GM18508 (cell line): ENCODE results near the gene RPIA.

Experiments
- ATAC-seq: cut with Tn5 transposase; IDR thresholded peaks from one replicate; pipeline ENCODE4 v1.9.1; 2021; ENCODE audit warnings: moderate number of reproducible peaks; ENCODE audit not compliant: insufficient read depth, unreplicated experiment

Gene RPIA

DNA sequence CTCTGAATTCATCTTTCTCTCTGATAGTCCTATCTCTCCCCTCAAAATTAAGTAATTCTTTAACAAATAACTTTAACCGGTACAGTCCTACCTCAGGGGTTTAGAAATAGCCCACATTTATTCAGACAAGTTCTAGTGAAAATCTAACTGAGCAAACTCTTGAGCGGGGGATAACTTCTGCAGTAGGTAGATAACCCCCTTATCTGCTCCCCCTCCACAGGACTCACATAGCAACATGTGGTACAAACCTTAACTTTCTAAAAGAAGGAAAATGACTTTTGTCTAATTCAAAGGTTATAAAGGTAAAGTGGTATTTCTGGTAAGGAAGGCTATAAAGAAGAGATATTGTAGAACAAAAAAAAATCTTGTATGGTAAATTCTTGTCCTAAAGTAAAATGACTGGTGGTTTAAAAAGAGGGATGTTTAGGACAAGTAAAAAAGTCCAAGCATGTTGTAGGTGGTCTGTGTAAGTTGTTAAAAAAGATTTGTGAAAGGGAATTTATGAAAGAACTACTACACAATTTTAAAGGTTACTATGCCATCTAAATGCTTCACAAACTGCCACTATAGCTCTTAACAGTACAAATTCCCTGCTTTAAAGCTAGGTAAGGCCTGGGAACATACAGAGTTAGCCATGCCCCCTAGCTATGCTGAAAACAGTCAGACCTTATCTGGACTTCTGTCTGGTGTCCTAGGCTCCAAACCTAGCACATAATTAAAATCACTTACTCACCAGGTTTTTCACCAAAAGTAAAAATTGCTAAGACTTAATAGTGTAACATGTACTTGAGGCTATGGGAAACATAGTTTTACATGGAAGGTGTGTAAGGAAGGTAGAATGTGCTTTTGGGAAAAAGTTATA is 8.1 kb upstream of the RPIA start:
- no peak for ATAC-seq

DNA sequence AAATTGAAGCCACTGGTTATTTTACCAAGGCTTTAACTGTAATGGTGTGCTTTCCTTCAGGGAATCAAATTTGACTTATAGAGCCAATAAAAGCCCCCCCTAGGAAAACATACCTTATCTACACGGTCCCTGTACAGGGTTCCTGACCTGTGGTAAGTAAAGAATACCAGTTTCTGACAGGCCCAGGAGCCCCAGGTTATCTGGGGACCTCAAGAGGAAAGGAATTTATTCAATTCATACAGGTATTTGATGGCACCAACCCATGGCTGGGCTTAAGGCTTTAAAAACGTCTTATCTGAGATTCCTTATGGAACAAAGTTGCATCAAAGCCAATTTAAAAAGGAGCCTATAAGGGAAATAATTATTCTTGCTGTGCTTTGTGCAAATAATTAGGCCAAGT is 7.0 kb upstream of the RPIA start:
- no peak for ATAC-seq

DNA sequence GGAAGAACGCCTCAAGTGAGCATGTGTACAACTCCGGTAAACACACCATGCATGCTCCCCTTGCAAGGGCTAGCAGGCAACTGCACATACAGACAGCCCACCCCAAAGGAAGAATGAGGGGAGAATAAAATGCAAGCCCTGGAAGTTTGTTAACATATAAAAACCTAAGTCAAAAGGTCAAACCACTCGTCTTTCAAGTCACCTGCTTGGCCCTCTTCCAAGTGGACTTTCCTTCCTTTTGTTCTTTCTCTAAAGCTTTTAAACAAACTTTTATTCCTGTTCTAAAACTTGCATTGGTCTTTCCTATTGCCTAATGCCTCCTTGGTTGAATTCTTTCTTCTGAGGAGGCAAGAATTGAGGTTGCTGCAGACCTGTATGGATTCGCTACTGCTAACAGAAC is 5.2 kb upstream of the RPIA start:
- ATAC-seq = no peak

DNA sequence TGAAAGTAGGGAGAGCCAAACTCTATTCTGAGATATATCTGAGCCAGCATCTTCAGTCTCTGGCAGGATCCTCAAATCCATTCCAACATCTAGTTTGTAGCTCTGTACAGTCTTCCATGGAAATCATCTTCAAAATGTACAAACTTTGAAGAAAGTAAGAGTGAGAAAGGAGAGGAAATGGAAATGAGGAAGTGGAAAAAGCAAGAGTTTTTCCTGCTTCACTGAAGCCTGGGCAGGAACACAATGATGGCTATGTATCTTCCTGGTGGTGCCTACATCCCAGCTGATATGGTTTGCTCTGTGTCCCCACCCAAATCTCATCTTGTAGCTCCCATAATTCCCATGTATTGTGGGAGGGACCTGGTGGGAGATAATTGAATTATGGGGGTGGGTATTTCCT is 4.1 kb upstream of the RPIA start:
- ATAC-seq = no peak

- ATAC-seq = no peak
Observed at GRCh38 chr2:88690591-88691338, 708 bp upstream of the RPIA start.

DNA sequence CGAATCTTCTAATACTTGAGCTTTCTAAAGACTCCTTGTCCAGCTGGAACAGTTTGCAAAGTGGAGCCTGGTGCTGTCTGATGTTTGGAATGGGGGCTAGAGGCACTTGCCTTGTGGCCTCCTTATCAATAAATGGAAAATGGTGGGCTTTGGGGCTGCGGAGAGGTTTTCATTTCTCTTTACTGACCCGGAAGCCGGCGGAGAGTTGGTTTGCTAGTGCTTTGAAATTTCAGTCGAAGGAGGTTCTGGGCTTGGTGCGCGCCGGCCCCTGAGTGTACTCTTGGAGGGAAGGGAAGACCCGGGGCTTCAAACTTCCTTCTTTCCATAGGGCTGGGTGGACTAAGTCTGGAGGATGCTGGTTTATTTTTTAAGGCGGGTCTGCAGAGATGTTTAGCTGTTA is 714 bp downstream of the RPIA start:
- no peak for ATAC-seq

DNA sequence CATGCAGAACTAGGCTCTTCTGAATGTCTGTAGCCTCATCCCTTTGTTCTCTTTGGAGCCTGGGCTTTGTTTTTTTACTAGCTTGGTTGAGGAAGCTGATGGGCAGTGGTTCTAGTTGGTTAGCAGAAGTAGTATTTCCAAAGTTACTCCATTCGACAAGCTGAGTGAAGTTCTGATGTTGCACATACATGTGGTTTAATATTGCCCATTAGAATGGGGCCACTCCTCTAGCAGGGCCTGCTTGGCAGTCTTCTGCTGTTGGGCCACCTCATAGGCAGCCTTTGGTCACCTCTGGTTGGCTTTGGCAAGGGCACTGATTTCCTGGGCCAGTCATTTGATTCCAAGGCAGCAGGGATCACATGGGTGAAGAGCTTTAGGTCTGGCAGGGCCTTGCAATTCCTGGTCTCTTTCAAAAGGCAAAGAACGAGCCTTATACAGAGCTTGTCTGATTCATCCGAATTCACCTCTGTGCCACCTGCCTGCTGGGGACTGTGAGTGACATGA is 2.5 kb downstream of the RPIA start:
- ATAC-seq = no peak

DNA sequence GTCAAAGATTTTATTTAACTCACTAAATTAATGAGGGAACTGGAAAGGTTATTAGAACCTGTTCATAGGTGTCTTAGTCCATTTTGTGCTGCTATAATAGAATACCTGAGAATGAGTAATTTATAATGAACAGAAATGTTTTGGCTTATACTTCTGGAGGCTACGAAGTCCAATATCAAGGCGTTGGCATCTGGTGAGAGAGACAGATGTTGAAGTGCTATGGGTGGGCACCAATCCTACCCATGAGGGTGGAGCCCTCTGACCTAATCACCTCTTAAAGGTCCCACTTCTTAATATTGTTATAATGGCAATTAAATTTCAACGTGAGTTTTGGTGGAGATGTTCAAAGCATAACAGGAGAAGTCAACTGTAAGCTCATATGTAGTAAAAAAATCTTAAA is 5.1 kb downstream of the RPIA start:
- ATAC-seq = no peak

DNA sequence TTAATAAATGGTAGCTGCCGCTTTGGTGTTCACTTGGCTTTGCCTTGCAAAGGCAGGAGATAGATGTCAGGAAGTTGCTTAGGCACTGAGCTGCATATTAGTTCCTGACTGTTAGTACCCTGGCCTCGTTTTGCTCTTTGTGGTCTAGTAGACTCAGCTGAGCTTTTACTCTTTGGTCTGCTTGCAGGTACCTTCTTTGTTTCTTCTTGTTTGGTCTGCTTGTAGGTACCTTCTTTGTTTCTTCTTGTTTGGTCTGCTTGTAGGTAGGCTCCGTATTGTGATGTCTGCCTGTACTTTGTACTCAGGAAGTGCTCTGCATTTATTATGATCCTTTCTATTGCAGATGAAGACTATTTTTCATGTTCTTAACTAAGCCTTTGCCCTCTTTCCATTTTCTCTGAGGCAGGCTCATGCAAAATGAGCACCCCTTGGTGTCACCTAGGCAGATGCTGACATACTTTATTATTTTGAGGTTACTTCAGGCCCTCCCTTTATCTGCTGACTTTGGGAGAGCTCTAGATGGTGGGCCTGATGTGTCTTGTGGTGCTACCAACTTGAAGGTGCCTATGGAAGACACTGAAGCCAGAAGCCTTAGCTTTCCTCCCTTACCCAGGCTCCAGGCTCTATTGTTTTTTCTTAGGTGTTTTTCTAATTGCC is 6.0 kb downstream of the RPIA start:
- no peak for ATAC-seq

GRCh38 chr2:88698027-88698413 is 6.5 kb downstream of the RPIA start:
- ATAC-seq = no peak

- no peak for ATAC-seq
Observed at GRCh38 chr2:88698498-88699233, 7.2 kb downstream of the RPIA start.

DNA sequence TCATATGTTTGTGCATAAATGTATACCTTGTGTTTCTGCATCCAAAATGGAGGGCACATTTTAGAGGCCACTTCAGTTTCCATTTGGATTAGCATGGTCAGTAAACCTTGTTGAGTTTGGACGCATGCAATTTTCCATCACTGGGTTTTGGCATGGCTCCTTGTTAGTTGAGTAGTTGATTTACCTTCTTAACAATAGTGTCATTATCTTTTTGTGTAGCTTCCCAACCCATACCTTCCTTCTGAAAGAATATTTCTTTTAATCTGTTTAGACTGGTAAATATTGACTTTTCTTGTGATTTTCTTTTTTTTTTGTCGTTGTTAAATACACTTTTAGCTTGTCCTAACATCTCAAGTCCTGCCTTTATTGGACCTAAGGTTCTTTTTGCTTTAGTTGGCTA is 15.5 kb downstream of the RPIA start:
- ATAC-seq = no peak

- no peak for ATAC-seq
Observed at GRCh38 chr2:88709181-88709631, 17.7 kb downstream of the RPIA start.

- ATAC-seq = no peak
Observed at GRCh38 chr2:88711289-88711688, 19.8 kb downstream of the RPIA start.

- ATAC-seq = no peak
Observed at GRCh38 chr2:88711897-88712296, 20.4 kb downstream of the RPIA start.

DNA sequence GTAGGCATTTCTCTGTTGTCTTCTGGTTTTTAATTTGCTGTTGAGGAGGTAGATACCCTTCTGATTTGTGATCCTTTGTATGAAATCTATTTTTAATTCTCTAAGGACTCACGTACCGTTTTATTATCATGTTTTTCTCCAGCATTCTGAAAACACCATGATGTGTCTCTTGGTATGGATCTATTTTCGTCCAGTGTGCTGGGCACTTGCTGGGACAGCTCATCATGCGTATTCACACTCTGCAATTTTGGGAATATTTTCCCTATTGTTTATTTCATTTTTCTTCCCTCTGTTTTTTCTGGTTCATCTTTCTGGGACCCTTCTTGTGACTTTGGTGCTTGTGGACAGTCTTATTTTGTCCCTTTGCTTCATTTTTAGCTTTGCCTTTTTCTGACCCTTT is 21.9 kb downstream of the RPIA start:
- no peak for ATAC-seq

DNA sequence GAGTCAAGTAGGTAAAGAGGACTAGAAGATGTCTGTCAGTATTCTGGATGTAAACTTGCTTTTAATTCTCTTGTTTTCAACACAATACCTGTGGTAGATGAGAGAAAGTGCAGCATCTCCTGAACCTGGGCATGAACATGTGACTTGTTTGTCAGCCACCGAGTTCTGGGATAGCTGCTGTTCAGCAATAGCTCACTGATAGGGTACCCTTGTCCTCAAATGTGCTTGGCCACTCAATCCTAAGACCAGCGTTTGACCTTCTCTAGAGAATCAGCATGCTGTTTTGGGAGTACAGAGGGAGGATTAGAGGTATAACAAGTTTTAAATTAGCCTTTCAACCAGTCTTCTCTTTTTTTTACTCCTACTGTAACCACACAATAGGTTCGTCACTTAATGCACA is 23.2 kb downstream of the RPIA start:
- ATAC-seq = no peak

- no peak for ATAC-seq
Observed at GRCh38 chr2:88720399-88720798, 28.9 kb downstream of the RPIA start.

DNA sequence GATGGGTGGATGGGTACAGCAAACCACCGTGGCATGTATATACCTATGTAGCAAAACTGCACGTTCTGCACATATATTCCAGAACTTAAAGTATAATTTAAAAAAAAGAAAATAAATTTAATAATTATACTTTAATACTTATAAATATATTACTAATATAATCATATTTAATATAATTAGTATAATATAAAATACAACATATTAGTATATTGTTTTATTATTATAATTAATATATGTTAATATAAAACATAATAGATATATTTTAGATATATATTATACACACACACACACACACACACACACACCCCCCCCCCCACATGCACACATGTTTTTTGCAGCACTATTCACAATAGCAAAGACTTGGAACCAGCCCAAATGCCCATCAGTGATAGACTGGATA is 29.8 kb downstream of the RPIA start:
- ATAC-seq = no peak

DNA sequence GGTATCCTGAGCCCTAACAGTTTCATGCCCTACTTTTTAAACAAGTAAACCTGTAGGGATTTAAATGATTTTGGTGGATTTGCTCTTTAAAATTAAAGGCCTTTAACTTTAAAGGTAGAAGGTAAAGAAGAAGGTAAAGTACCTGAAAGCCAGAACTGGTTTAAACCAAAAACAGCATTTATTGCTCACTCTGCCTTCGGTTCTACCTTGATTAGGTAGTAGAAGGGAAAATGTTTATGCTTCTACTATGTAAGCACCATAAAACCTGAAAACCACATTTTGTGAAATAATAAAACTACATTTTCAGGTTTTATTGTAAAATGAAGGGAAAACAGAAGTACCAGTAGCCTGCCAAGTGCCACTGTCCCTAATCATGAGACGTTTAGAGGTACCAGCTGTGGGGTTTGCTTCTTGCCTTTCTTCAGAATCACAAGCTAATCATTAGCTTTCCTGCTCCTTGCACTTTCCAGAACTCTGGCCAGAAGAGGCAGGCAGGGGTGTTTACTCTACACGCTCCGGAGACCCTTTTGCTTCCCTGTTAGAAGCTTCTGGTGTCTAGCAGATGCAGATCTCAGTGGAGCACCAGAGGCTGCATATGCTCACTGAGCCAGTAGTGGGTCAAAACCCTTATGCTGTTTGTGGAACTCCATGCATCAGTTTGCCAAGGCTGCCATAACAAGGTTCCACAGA is 33.3 kb downstream of the RPIA start:
- no peak for ATAC-seq
